ENCODE results near the gene RBMS1. TPM values are rescaled to one million over a fixed set of nuclear protein-coding genes. Genes with fewer than 3 reads are reported as not detected.

Gene RBMS1
- total and polyA plus RNA-seq, 2 of the 13 experiments (the other 11 are each of a cell fraction or from before 2014, with no cell fraction given) = 55.5 to 110 TPM

DNA sequence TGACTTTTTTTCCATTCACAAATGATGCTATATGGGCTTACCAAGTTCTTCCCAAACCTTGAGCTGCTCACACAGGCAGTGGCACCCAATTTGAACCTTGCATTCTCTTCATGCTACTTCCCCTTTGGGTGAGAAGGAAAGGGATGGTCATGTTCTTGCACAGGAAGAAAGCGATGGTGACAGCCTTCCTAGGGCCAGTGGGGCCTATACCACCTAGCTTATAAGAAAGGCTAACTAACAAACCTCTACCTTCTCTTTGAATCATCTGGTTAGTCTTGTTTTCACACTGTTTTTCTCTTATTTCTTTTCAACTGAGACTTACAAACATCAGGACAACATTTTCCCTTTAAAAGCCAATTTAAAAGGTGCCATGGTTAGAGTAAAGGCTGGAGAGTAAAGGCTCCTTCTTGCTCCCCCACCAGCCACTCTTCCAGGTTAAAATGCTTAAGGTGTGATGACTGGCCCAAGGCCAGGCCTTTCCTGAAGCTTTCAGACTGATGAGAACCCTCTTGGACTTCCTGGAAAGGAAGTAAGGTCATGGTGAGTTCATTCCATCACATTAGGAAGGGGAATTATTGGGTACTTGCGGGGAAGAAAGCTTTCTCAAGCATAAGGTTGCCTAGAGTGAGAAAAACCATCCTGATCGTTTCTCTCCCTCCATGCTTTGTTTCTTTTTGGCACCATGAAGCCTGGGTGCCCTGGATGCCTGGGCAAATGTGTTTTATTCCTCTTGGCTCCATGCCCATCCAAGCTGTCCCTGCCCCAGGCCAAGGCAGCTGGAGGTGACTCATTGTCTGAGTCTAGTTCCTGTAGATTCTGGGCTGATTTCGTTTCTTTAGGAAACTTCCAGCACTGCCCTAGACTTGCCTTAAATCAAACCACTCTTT is 252.1 kb downstream of the RBMS1 start:
- ChIA-PET CTCF (ENCODE audit: low intra/inter-chr PET ratio, low total read pairs) (no interaction called here), POLR2A (no interaction called here)
- H3K9ac ChIP-seq (ENCODE audit: insufficient read depth, low read depth, low read length) = no peak overlapping the region
- no peaks in the 10 kb centered on the region for H3K4me1 ChIP-seq (ENCODE audit: insufficient read depth, low read length)
- intact Hi-C loops (cut with micrococcal nuclease; ENCODE audit: unreplicated experiment) (no loop called here), in situ Hi-C loops (cut with HindIII; ENCODE audit: extremely low pct_ligation_motif_present, low pct_unique_long_range_greater_than_20kb) (no loop called here)
- H3K4me2 ChIP-seq (ENCODE audit: low read depth, low read length) = no peak overlapping the region
- FAIRE-seq (no peak), ATAC-seq (no peak), DNase-seq (ENCODE audit: low spot score) (no peak)
- H3K4me3 ChIP-seq (replicated peaks in 1 of 3; ENCODE audit: insufficient read depth in 1 of 3, low read depth in 2 of 3, low read length in 3 of 3) = no peak overlapping the region
- no peak for TF ChIP-seq XBP1 (CRISPR knock-in tag; IDR thresholded peaks at IDR 0.05)
- TF ChIP-seq FOSL2 (CRISPR knock-in tag; IDR thresholded peaks at IDR 0.05) = peak; percentile 63
- H3K9me3 ChIP-seq (ENCODE audit: low read length) = no peaks in the 10 kb centered on the region
- H3K36me3 ChIP-seq (replicated peaks in 1 of 2; ENCODE audit: control insufficient read depth in 1 of 2, insufficient read depth in 2 of 2, low read length in 2 of 2) = no peaks in the 10 kb centered on the region
- 7% methylated on average over 4 of the region's 4 CpGs for WGBS (ENCODE audit: low lambda C conversion rate)
- H3K79me2 ChIP-seq (ENCODE audit: insufficient read depth, low read length) = no peaks in the 10 kb centered on the region
- no TSS peak for BruUV-seq (replicated peaks)
- no peak overlapping the region for H2AFZ ChIP-seq (ENCODE audit: low read length)
- no peaks in the 10 kb centered on the region for H4K20me1 ChIP-seq (ENCODE audit: insufficient read depth, low read length)
- no peak overlapping the region for H3K27ac ChIP-seq (ENCODE audit: extremely low read length, insufficient read depth, low read length)
- no peaks in the 10 kb centered on the region; a peak in 1 of 5 replicates for H3K27me3 ChIP-seq (ENCODE audit: control insufficient read depth in 1 of 2, insufficient read depth in 2 of 2, low read length in 2 of 2)

DNA sequence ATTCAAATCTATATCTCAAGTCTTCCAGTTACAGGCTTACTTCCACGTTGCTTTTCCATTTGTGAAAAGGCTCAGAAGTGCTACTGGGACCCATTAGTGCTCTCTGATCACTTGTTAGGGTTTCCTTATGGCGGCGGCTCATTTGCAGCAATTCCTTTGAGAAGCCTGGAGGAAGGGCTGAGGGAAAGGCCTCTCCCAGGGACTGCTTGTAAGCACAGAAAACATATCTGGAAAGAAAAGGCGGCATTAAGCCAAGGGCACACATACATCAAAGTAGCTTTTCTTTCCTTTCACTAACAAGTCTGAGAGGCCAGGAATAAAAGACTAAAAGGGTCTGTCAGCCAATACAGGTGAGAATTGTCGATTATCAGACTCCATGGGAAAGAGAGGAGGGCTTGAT is 254.2 kb downstream of the RBMS1 start:
- no TSS peak for BruUV-seq (replicated peaks)
- TF ChIP-seq MAFK (conservative IDR thresholded peaks at IDR 0.05 in 1 of 2, IDR thresholded peaks at IDR 0.05 in 1 of 2; ENCODE audit: low read length in 2 of 2) = no peak
- TF ChIP-seq, protein P1, sequence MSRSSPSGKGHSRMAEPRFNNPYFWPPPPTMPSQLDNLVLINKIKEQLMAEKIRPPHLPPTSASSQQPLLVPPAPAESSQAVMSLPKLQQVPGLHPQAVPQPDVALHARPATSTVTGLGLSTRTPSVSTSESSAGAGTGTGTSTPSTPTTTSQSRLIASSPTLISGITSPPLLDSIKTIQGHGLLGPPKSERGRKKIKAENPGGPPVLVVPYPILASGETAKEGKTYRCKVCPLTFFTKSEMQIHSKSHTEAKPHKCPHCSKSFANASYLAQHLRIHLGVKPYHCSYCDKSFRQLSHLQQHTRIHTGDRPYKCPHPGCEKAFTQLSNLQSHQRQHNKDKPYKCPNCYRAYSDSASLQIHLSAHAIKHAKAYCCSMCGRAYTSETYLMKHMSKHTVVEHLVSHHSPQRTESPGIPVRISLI (CRISPR knock-in tag; IDR thresholded peaks at IDR 0.05; ENCODE audit: borderline replicate concordance) = no peak
- TF ChIP-seq ZNF761 (CRISPR knock-in tag; conservative IDR thresholded peaks at IDR 0.05) = no peak
- no peak for TF ChIP-seq THAP11 (CRISPR knock-in tag; IDR thresholded peaks at IDR 0.05)
- TF ChIP-seq ZNF746 (CRISPR knock-in tag; IDR thresholded peaks at IDR 0.05) = no peak
- no peak for TF ChIP-seq SMARCC2 (IDR thresholded peaks at IDR 0.05)
- no peak for TF ChIP-seq TEAD2 (CRISPR knock-in tag; IDR thresholded peaks at IDR 0.05)
- TF ChIP-seq FOXO1 (CRISPR knock-in tag; IDR thresholded peaks at IDR 0.05) = no peak
- no peak for TF ChIP-seq TSC22D2 (CRISPR knock-in tag; IDR thresholded peaks at IDR 0.05; ENCODE audit: borderline replicate concordance)
- no peak for TF ChIP-seq NFYC (CRISPR knock-in tag; IDR thresholded peaks at IDR 0.05)
- CTCF ChIA-PET (ENCODE audit: low intra/inter-chr PET ratio, low total read pairs) = no interaction called here
- FAIRE-seq = no peak
- POLR2A ChIA-PET = no interaction called here
- Histone ChIP-seq H3K4me2 (ENCODE audit: low read depth, low read length) (no peak overlapping the region), H3K4me1 (ENCODE audit: insufficient read depth, low read length) (no peaks in the 10 kb centered on the region), H3K9me3 (ENCODE audit: low read length) (no peaks in the 10 kb centered on the region), H3K4me3 (replicated peaks in 1 of 3; ENCODE audit: insufficient read depth in 1 of 3, low read depth in 2 of 3, low read length in 3 of 3) (no peak overlapping the region), H3K9ac (ENCODE audit: insufficient read depth, low read depth, low read length) (no peak overlapping the region), H2AFZ (ENCODE audit: low read length) (no peak overlapping the region), H3K27me3 (ENCODE audit: control insufficient read depth in 1 of 2, insufficient read depth in 2 of 2, low read length in 2 of 2) (no peaks in the 10 kb centered on the region; a peak in 1 of 5 replicates), H3K36me3 (replicated peaks in 1 of 2; ENCODE audit: control insufficient read depth in 1 of 2, insufficient read depth in 2 of 2, low read length in 2 of 2) (no peaks in the 10 kb centered on the region), H3K79me2 (ENCODE audit: insufficient read depth, low read length) (no peaks in the 10 kb centered on the region), H3K27ac (ENCODE audit: extremely low read length, insufficient read depth, low read length) (no peak overlapping the region), H4K20me1 (ENCODE audit: insufficient read depth, low read length) (no peaks in the 10 kb centered on the region)
- 23% methylated on average over 5 of the region's 5 CpGs for WGBS (ENCODE audit: low lambda C conversion rate)
- DNase-seq (ENCODE audit: low spot score) = no peak
- in situ Hi-C loops (cut with HindIII; ENCODE audit: extremely low pct_ligation_motif_present, low pct_unique_long_range_greater_than_20kb) (no loop called here), intact Hi-C loops (cut with micrococcal nuclease; ENCODE audit: unreplicated experiment) (no loop called here)
- ATAC-seq = no peak

Measured in HepG2 (cell line).